M059J (cell line): ENCODE measurements around the gene CCDC187. TPM values are rescaled to one million over a fixed set of nuclear protein-coding genes. Genes with fewer than 3 reads are reported as not detected.

Source experiments
- DNase-seq: peaks from one replicate; pipeline ENCODE4 v3.0.0-alpha.2; 2012; ENCODE audit warnings: low read depth
- total RNA-seq: library from RNA; depleted of rRNA; stranded (reverse); fragments of >200 nt; shearing (Covaris generic); gene quantifications from 2 replicates; pipeline ENCODE4 v1.2.3, GENCODE V29; 2014; rRNA removed

The CCDC187 gene
- total RNA-seq, 1 experiment from 2014 or later, result not detected

- no peak for DNase-seq
These were observed 97.2 kb downstream of the CCDC187 start for GRCh38 chr9:136206602-136207275.

- no peak for DNase-seq
These were observed 98.2 kb downstream of the CCDC187 start for GRCh38 chr9:136205707-136205992.

GRCh38 chr9:136204838-136205706 lies 98.8 kb downstream of the CCDC187 start, which contains the start of gene LHX3:
Gene LHX3, minus strand, starts transcription at chr9:136205128. Its CDS starts 116 bp downstream, at chr9:136205012.
- no peak for DNase-seq

GRCh38 chr9:136204145-136204805 lies 99.6 kb downstream of the CCDC187 start:
- no peak for DNase-seq

- no peak for DNase-seq
These were observed 100.3 kb downstream of the CCDC187 start for GRCh38 chr9:136203408-136204144.

- no peak for DNase-seq
These were observed 101.2 kb downstream of the CCDC187 start for GRCh38 chr9:136202454-136203407.

- no peak for DNase-seq
These were observed 102.1 kb downstream of the CCDC187 start for GRCh38 chr9:136201609-136202453.

GRCh38 chr9:136201174-136201573 lies 102.7 kb downstream of the CCDC187 start:
- no peak for DNase-seq

- no peak for DNase-seq
These were observed 103.5 kb downstream of the CCDC187 start for GRCh38 chr9:136200424-136200823.

Other genes starting within 250 kb of the CCDC187 start
- gene NACC2, start 208.8 kb downstream of the CCDC187 start, total RNA-seq, result 4.2 and 9.8 TPM in 2 replicates
- 23.5 and 36.9 TPM in 2 replicates for gene TMEM250, start 185.2 kb downstream of the CCDC187 start, total RNA-seq
- not detected in 2 replicates for gene LHX3, start 99.0 kb downstream of the CCDC187 start, total RNA-seq
- 7.1 and 20.1 TPM in 2 replicates for gene QSOX2, start 58.3 kb downstream of the CCDC187 start, total RNA-seq
- gene GPSM1, start 23.4 kb upstream of the CCDC187 start, total RNA-seq, result 4.5 and 12.5 TPM in 2 replicates
- 35.9 and 56.6 TPM in 2 replicates for gene DNLZ, start 59.6 kb upstream of the CCDC187 start, total RNA-seq
- 0.05 and 0.12 TPM in 2 replicates for gene CARD9, start 69.6 kb upstream of the CCDC187 start, total RNA-seq
- 3.0 and 8.1 TPM in 2 replicates for gene SNAPC4, start 96.1 kb upstream of the CCDC187 start, total RNA-seq
- gene ENTR1, start 106.5 kb upstream of the CCDC187 start, total RNA-seq, result 42.3 and 64.2 TPM in 2 replicates
- gene PMPCA, start 106.6 kb upstream of the CCDC187 start, total RNA-seq, result 41.4 and 88.7 TPM in 2 replicates
- 7.6 TPM in 2 replicates for gene INPP5E, start 135.8 kb upstream of the CCDC187 start, total RNA-seq
- 20.7 and 42.6 TPM in 2 replicates for gene SEC16A, start 178.9 kb upstream of the CCDC187 start, total RNA-seq
- gene NOTCH1, start 242.0 kb upstream of the CCDC187 start, total RNA-seq, result 6.4 and 12.1 TPM in 2 replicates